Measurements from ENCODE around the gene CD4.

DNA sequence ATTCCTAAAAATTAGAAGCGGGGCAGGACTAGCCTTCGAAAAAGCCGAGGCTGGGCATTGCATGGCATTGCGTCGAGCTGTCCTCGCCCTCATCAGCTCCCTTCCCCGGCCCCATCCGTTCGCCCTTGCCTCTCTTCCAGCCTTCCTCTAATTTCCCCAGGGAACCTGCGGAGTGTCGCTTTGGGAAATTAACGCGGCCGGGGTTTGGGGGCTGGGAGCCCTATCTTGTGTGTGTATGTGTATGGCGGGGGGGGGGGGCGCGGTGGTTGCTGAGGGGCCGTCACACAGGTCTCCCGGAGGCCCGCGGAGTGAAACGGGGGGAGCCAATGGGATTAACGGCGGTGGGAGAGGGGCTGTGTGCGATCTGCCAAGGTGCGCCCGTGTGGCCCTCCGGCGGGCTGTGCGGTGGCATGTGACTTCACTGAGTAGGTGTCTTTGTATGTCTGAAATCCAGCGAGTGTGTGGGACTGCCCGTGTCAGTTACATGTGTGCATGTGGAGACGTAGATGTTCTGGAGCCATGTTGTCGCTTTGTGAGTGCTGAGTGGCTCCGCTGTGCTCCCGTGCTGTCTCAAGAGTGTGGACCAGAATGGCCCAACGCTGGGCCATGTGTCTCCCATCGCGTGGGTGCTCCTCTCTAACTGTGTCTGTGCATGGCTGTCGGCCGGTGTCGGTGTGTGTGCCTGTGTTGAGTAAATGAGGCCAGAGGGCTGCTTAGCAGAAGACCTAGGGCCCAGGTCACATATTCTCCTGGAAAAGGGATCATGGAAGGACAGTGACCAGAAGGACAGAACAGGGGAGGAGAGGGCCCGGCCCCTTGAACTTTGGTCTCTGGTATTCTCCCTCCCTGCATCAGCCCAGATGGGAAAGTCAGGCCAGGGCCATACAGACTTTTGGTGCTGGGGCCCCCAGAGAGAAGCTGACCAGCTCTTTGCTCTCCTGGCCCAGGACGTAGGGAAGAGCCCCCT is 21.7 kb upstream of the CD4 start:
- TF ChIP-seq, protein P1, sequence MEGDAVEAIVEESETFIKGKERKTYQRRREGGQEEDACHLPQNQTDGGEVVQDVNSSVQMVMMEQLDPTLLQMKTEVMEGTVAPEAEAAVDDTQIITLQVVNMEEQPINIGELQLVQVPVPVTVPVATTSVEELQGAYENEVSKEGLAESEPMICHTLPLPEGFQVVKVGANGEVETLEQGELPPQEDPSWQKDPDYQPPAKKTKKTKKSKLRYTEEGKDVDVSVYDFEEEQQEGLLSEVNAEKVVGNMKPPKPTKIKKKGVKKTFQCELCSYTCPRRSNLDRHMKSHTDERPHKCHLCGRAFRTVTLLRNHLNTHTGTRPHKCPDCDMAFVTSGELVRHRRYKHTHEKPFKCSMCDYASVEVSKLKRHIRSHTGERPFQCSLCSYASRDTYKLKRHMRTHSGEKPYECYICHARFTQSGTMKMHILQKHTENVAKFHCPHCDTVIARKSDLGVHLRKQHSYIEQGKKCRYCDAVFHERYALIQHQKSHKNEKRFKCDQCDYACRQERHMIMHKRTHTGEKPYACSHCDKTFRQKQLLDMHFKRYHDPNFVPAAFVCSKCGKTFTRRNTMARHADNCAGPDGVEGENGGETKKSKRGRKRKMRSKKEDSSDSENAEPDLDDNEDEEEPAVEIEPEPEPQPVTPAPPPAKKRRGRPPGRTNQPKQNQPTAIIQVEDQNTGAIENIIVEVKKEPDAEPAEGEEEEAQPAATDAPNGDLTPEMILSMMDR (IDR thresholded peaks at IDR 0.05) = no peak
- no peak for TF ChIP-seq POLR2AphosphoS5 (IDR thresholded peaks at IDR 0.05)
